ENCODE measurements around the gene THBS3. TPM values are rescaled to one million over a fixed set of nuclear protein-coding genes. Genes with fewer than 3 reads are reported as not detected.
"Not testable (repeated sequence)": the region's sequence is repeated elsewhere in the genome, so short reads cannot be mapped to it uniquely, and the experiment has no call there.

THBS3 gene
- total RNA-seq, 1 donor: 66.6 TPM

- TF ChIP-seq CTCF (IDR thresholded peaks at IDR 0.05; ENCODE audit: extremely low read depth, low read depth, low read length): no peak
- peak; percentile 82 for DNase-seq (ENCODE audit: insufficient read length, low spot score, missing footprints)
- peaks cover 22% of the 10 kb centered on the region for H3K79me2 ChIP-seq (ENCODE audit: insufficient read depth, low read length)
Observed at GRCh38 chr1:155170101-155170785, 37.5 kb downstream of the THBS3 start.

GRCh38 chr1:155169541-155169940 is 38.2 kb downstream of the THBS3 start:
- no peak overlapping the region for H3K4me3 ChIP-seq (ENCODE audit: insufficient read depth, low read length)
- H3K27me3 ChIP-seq (ENCODE audit: insufficient read depth, low read length): peaks cover 11% of the 10 kb centered on the region
- DNase-seq (ENCODE audit: insufficient read length, low spot score, missing footprints): no peak
- no peaks in the 10 kb centered on the region for H3K9me3 ChIP-seq (ENCODE audit: low read depth, low read length)
- H3K79me2 ChIP-seq (ENCODE audit: insufficient read depth, low read length): peaks cover 22% of the 10 kb centered on the region
- no peak for TF ChIP-seq CTCF (IDR thresholded peaks at IDR 0.05; ENCODE audit: extremely low read depth, low read depth, low read length)
- H3K4me2 ChIP-seq (ENCODE audit: insufficient read depth, low read length): no peak overlapping the region
- H4K20me1 ChIP-seq (ENCODE audit: insufficient read depth, low read length): peaks cover 14% of the 10 kb centered on the region
- H3K36me3 ChIP-seq (ENCODE audit: insufficient read depth, low read length): peaks cover 26% of the 10 kb centered on the region
- no peak overlapping the region for H2AFZ ChIP-seq (ENCODE audit: low read length)
- no peak overlapping the region for H3K27ac ChIP-seq (ENCODE audit: low read depth, low read length)
- H3K4me1 ChIP-seq (ENCODE audit: insufficient read depth, low read length): peaks cover 21% of the 10 kb centered on the region

More at GRCh38 chr1:155170101-155170785, 37.5 kb downstream of the THBS3 start:
- Histone ChIP-seq H3K27me3 (ENCODE audit: insufficient read depth, low read length) (peaks cover 11% of the 10 kb centered on the region), H3K4me2 (ENCODE audit: insufficient read depth, low read length) (no peak overlapping the region), H3K9me3 (ENCODE audit: low read depth, low read length) (no peaks in the 10 kb centered on the region), H3K4me1 (ENCODE audit: insufficient read depth, low read length) (peaks cover 21% of the 10 kb centered on the region), H2AFZ (ENCODE audit: low read length) (no peak overlapping the region), H3K36me3 (ENCODE audit: insufficient read depth, low read length) (peaks cover 26% of the 10 kb centered on the region), H3K27ac (ENCODE audit: low read depth, low read length) (no peak overlapping the region), H3K4me3 (ENCODE audit: insufficient read depth, low read length) (no peak overlapping the region), H4K20me1 (ENCODE audit: insufficient read depth, low read length) (peaks cover 14% of the 10 kb centered on the region)

GRCh38 chr1:155168456-155169210 is 39.1 kb downstream of the THBS3 start:
- H3K36me3 ChIP-seq (ENCODE audit: insufficient read depth, low read length): peaks cover 26% of the 10 kb centered on the region
- H2AFZ ChIP-seq (ENCODE audit: low read length): no peak overlapping the region
- no peaks in the 10 kb centered on the region for H3K9me3 ChIP-seq (ENCODE audit: low read depth, low read length)
- peaks cover 22% of the 10 kb centered on the region for H3K79me2 ChIP-seq (ENCODE audit: insufficient read depth, low read length)
- no peak for DNase-seq (ENCODE audit: insufficient read length, low spot score, missing footprints)
- TF ChIP-seq CTCF (IDR thresholded peaks at IDR 0.05; ENCODE audit: extremely low read depth, low read depth, low read length): no peak
- peaks cover 14% of the 10 kb centered on the region for H4K20me1 ChIP-seq (ENCODE audit: insufficient read depth, low read length)
- H3K27ac ChIP-seq (ENCODE audit: low read depth, low read length): no peak overlapping the region
- no peak overlapping the region for H3K4me3 ChIP-seq (ENCODE audit: insufficient read depth, low read length)
- H3K4me1 ChIP-seq (ENCODE audit: insufficient read depth, low read length): peaks cover 16% of the 10 kb centered on the region
- no peak overlapping the region for H3K4me2 ChIP-seq (ENCODE audit: insufficient read depth, low read length)
- H3K27me3 ChIP-seq (ENCODE audit: insufficient read depth, low read length): peaks cover 11% of the 10 kb centered on the region

- DNase-seq (ENCODE audit: insufficient read length, low spot score, missing footprints); H2AFZ ChIP-seq (ENCODE audit: low read length); H3K4me3 ChIP-seq (ENCODE audit: insufficient read depth, low read length); H3K4me2 ChIP-seq (ENCODE audit: insufficient read depth, low read length); H3K9me3 ChIP-seq (ENCODE audit: low read depth, low read length); H3K27ac ChIP-seq (ENCODE audit: low read depth, low read length): not testable (repeated sequence)
- Histone ChIP-seq H4K20me1 (ENCODE audit: insufficient read depth, low read length) (peaks cover 14% of the 10 kb centered on the region), H3K4me1 (ENCODE audit: insufficient read depth, low read length) (peaks cover 12% of the 10 kb centered on the region), H3K27me3 (ENCODE audit: insufficient read depth, low read length) (peaks cover 11% of the 10 kb centered on the region), H3K36me3 (ENCODE audit: insufficient read depth, low read length) (peaks cover 26% of the 10 kb centered on the region), H3K79me2 (ENCODE audit: insufficient read depth, low read length) (peaks cover 22% of the 10 kb centered on the region)
Observed at GRCh38 chr1:155168105-155168445, 39.6 kb downstream of the THBS3 start.
